ENCODE results near the gene VPS54.

DNA sequence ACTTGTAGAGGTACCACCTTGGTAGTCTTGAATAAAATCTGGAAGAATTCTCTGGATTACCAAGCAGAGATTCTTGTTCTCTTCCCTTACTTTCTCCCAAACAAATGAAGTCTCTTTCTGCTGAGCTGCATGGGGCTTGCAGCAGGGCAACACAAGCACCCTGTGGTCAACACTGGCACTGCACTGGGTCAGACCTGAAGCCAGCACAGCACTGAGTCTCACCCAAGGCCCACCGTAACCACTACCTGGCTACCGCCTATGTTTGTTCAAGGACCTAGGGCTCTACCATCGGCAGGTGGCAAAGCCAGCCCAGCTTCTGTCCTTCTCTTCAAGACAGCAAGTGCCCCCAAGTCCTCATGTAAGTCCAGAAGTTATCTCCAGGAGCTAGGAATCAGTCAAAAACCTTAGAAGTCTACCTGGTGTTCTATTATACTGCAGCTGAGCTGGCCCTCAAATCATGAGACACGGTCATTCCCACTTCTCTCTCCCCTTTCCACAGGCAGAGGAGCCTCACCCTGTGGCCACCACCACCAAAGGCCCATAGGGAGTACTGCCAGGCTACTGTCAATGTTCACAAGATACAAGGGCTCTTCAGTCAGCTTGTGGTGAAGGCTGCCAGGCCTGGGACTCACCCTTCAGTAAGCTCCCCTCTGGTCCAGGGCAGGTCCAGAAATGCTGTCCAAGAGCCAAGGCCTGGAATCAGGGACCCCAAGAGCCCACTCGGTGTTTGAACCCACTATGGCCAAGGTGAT lies 18.4 kb downstream of the VPS54 start:
- TF ChIP-seq GATA2 (IDR thresholded peaks at IDR 0.05; ENCODE audit: low read depth, low read length) (no peak), GATA3 (IDR thresholded peaks at IDR 0.05; ENCODE audit: low read depth, low read length) (no peak)
